ENCODE data around the gene B3GNT5. TPM values are rescaled to one million over a fixed set of nuclear protein-coding genes. Genes with fewer than 3 reads are reported as not detected.

The B3GNT5 gene
- total and polyA plus RNA-seq, 9 of the 15 experiments (the other 6 are each of a cell fraction or from before 2014, with no cell fraction given) = 8.8 to 23.8 (median 14.4) TPM

DNA sequence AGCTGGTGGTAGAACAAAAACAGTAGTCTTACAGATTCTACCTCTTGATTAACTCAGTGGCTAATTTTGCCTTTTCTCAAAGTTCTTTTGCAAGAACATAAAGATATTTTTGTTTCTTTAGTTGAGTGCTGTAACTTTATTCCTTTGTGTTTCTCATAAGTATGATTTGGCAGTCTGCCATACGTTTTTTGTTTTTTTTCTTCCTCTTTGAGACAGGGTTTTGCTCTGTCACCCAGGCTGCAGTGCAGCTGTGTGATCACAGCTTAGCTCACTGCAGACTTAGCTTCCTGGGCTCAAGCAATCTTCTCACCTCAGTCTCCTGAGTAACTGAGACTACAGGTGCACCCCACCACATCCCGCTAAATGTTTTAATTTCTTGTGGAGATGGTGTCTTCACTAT is 22.4 kb downstream of the B3GNT5 start (continued):
- TF ChIP-seq ARID3B (CRISPR knock-in tag; IDR thresholded peaks at IDR 0.05; ENCODE audit: borderline replicate concordance) (no peak), NFIC (IDR thresholded peaks at IDR 0.05) (peak; percentile 97), KDM1A (IDR thresholded peaks at IDR 0.05) (no peak), NFIX (CRISPR knock-in tag; IDR thresholded peaks at IDR 0.05; ENCODE audit: low read depth) (peak; percentile 5; the same call in 1 of the 2 replicates), FOXK1 (CRISPR knock-in tag; IDR thresholded peaks at IDR 0.05; ENCODE audit: borderline replicate concordance) (no peak), MAFG (tag; conservative IDR thresholded peaks at IDR 0.05) (peak; percentile 44)
- TF ChIP-seq, protein P1, sequence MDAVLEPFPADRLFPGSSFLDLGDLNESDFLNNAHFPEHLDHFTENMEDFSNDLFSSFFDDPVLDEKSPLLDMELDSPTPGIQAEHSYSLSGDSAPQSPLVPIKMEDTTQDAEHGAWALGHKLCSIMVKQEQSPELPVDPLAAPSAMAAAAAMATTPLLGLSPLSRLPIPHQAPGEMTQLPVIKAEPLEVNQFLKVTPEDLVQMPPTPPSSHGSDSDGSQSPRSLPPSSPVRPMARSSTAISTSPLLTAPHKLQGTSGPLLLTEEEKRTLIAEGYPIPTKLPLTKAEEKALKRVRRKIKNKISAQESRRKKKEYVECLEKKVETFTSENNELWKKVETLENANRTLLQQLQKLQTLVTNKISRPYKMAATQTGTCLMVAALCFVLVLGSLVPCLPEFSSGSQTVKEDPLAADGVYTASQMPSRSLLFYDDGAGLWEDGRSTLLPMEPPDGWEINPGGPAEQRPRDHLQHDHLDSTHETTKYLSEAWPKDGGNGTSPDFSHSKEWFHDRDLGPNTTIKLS (IDR thresholded peaks at IDR 0.05; ENCODE audit: borderline replicate concordance, low read depth) = no peak

- no peaks in the 10 kb centered on the region for H3K27me3 ChIP-seq (ENCODE audit: control insufficient read depth in 2 of 2, insufficient read depth in 2 of 2, low read length in 2 of 2)
- DNase-seq (ENCODE audit: extremely low read depth in 1 of 4, low spot score in 3 of 4) (no peak), FAIRE-seq (no peak), ATAC-seq (no peak)
- no peak overlapping the region for H2AFZ ChIP-seq (ENCODE audit: low read depth, low read length)
- in situ Hi-C loops (cut with MboI) = no loop called here
- peaks cover 0 to 9% of the 10 kb centered on the region in 2 experiments; a peak in 2 of 5 replicates for H3K4me1 ChIP-seq (replicated peaks in 1 of 2; ENCODE audit: control insufficient read depth in 2 of 2, insufficient read depth in 2 of 2, low read length in 2 of 2)
- no peak overlapping the region for H3K9ac ChIP-seq (ENCODE audit: insufficient read depth in 1 of 2, low read depth in 2 of 2, low read length in 2 of 2)
- H3K4me2 ChIP-seq (ENCODE audit: insufficient read depth, low read length) = no peak overlapping the region
- no peaks in the 10 kb centered on the region for H4K20me1 ChIP-seq (replicated peaks; ENCODE audit: control insufficient read depth, insufficient read depth, low read length)
- H3K9me3 ChIP-seq (replicated peaks; ENCODE audit: control insufficient read depth, insufficient read depth, low read depth, low read length) = no peaks in the 10 kb centered on the region
- 46% methylated on average over 3 of the region's 3 CpGs for WGBS (ENCODE audit: insufficient coverage, low coverage, missing lambda C conversion rate)
- POLR2A ChIA-PET = interaction anchor here (0.7 to 2.8 kb wide), 6 partner anchors 8 to 21 kb away, joined by 3 to 7 read pairs (median 4); no protein-coding TSS in a partner anchor
- no peak overlapping the region for H3K27ac ChIP-seq (ENCODE audit: extremely low read depth, low read depth, low read length)
- TF ChIP-seq ZNF3 (CRISPR knock-in tag; IDR thresholded peaks at IDR 0.05) (no peak), E2F6 (IDR thresholded peaks at IDR 0.05; ENCODE audit: borderline replicate concordance in 1 of 2, extremely low read depth in 1 of 2, insufficient read depth in 1 of 2, insufficient read length in 1 of 2, low read depth in 1 of 2, low read length in 1 of 2, poor library complexity in 1 of 2, severe bottlenecking in 1 of 2) (no peak), PPARD (CRISPR knock-in tag; IDR thresholded peaks at IDR 0.05) (no peak), HNRNPK (IDR thresholded peaks at IDR 0.05; ENCODE audit: low read depth, low read length, poor library complexity, severe bottlenecking) (no peak), RBM34 (IDR thresholded peaks at IDR 0.05; ENCODE audit: borderline replicate concordance, insufficient read depth, low read length) (no peak), EGR1 (conservative IDR thresholded peaks at IDR 0.05) (0 out of 2 replicates have a peak, but pooled peaks have one; percentile 12)
- BruUV-seq (replicated peaks) = no TSS peak
- H3K9me1 ChIP-seq (ENCODE audit: control insufficient read depth, insufficient read depth, low read length) = no peaks in the 10 kb centered on the region
- intact Hi-C loops (cut with micrococcal nuclease) = no loop called here
- H3K4me3 ChIP-seq = no peak overlapping the region
- CTCF ChIA-PET (ENCODE audit: low intra/inter-chr PET ratio) = no interaction called here
- H3K79me2 ChIP-seq (ENCODE audit: control insufficient read depth, insufficient read depth, low read length) = 0 out of 3 replicates have a peak, but pooled peaks cover 2% of the 10 kb centered on the region
- H3K36me3 ChIP-seq (ENCODE audit: control insufficient read depth, insufficient read depth, low read length) = peaks cover 6% of the 10 kb centered on the region; the same call in 1 of the 3 replicates
Observed at GRCh38 chr3:183275937-183276336, 22.9 kb downstream of the B3GNT5 start.
